K562 (cell line): ENCODE data around the gene CSF1. TPM values are rescaled to one million over a fixed set of nuclear protein-coding genes. Genes with fewer than 3 reads are reported as not detected.

Experiments
- ARID1B ChIP-seq: fragments of 450-650 bp; IDR thresholded peaks from 2 replicates; pipeline ENCODE4 v1.6.1; 2016; ENCODE audit warnings: antibody characterized with exemption, mild to moderate bottlenecking, inconsistent platforms
- ATF7 ChIP-seq: fragments of 450-650 bp; IDR thresholded peaks from 2 replicates; pipeline ENCODE4 v1.7.1; 2014; ENCODE audit warnings: mild to moderate bottlenecking, moderate library complexity
- CBX3 ChIP-seq, 2 experiments: IDR thresholded peaks; 1 replicate in 1 of 2; 2 replicates in 1 of 2; pipeline ENCODE4 v1.6.1; 2012; ENCODE audit warnings: inconsistent platforms in 2 of 2, low read length in 2 of 2, borderline replicate concordance in 1 of 2, control low read depth in 1 of 2
- GABPB1 ChIP-seq: sonication (generic); formaldehyde crosslinking; IDR thresholded peaks from 2 replicates; pipeline ENCODE4 v1.8.0; 2022; ENCODE audit warnings: mild to moderate bottlenecking, missing genetic modification reagents
- KAT2B ChIP-seq: IDR thresholded peaks from one replicate; pipeline ENCODE4 v1.6.1; 2012; ENCODE audit warnings: low read depth, mild to moderate bottlenecking, control low read depth, inconsistent platforms, low read length, moderate library complexity
- KDM1A ChIP-seq, 2 experiments: fragments of 450-650 bp; IDR thresholded peaks; 2 replicates each; pipeline ENCODE4 v1.6.1; 2016; ENCODE audit warnings: mild to moderate bottlenecking in 2 of 2
- NR2C2 ChIP-seq, 2 experiments: fragments of 200-800 bp in 1 of 2; sonication (Bioruptor generic) in 1 of 2; sonication (generic) in 1 of 2; formaldehyde crosslinking in 1 of 2; IDR thresholded peaks; 2 replicates each; pipeline versions ENCODE4 v1.6.1 to v1.8.0; 2016 to 2022; ENCODE audit warnings: mild to moderate bottlenecking in 1 of 2, missing compliant biosample characterization in 1 of 2, missing genetic modification characterization in 1 of 2, missing genetic modification reagents in 1 of 2
- POLR2AphosphoS5 ChIP-seq: IDR thresholded peaks from 2 replicates; pipeline ENCODE4 v1.6.1; 2011; ENCODE audit warnings: mild to moderate bottlenecking, low read depth, low read length, moderate library complexity; ENCODE audit not compliant: control insufficient read depth, insufficient read depth
- RBM22 ChIP-seq: fragments of 200-400 bp; formaldehyde crosslinking; IDR thresholded peaks from 2 replicates; pipeline ENCODE4 v1.6.1; 2018; ENCODE audit warnings: low read length, low read depth; ENCODE audit not compliant: poor library complexity, severe bottlenecking
- RNF2 ChIP-seq: sonication (generic); IDR thresholded peaks from 2 replicates; pipeline ENCODE4 v1.6.1; 2016
- RNF219 ChIP-seq: fragments of 250-450 bp; sonication (Bioruptor Pico); IDR thresholded peaks from 2 replicates; pipeline ENCODE4 v1.5.0; 2022; ENCODE audit warnings: mild to moderate bottlenecking
- SMAD1 ChIP-seq: fragments of 150-350 bp; IDR thresholded peaks from 2 replicates; pipeline ENCODE4 v1.6.1; 2014; ENCODE audit warnings: low read length, low read depth; ENCODE audit not compliant: partially characterized antibody
- TCF7 ChIP-seq: sonication (generic); IDR thresholded peaks from 2 replicates; pipeline ENCODE4 v1.6.1; 2016; ENCODE audit warnings: antibody characterized with exemption, borderline replicate concordance
- TEAD4 ChIP-seq, 2 experiments: sonication (generic) in 1 of 2; formaldehyde crosslinking in 1 of 2; IDR thresholded peaks; 2 replicates each; pipeline versions ENCODE4 v1.6.1 to v1.8.0; 2012 to 2022; ENCODE audit warnings: borderline replicate concordance in 1 of 2, inconsistent platforms in 1 of 2, low read length in 1 of 2, mild to moderate bottlenecking in 1 of 2, missing genetic modification reagents in 1 of 2
- TOE1 ChIP-seq, 2 experiments: fragments of 450-650 bp in 1 of 2; sonication (generic) in 1 of 2; formaldehyde crosslinking in 1 of 2; IDR thresholded peaks; 2 replicates each; pipeline versions ENCODE4 v1.7.1 to v1.8.0; 2016 to 2022; ENCODE audit warnings: borderline replicate concordance in 2 of 2, mild to moderate bottlenecking in 2 of 2, antibody characterized with exemption in 1 of 2, inconsistent platforms in 1 of 2, low read depth in 1 of 2, missing genetic modification reagents in 1 of 2, moderate library complexity in 1 of 2
- TRIM24 ChIP-seq, 2 experiments: fragments of 450-650 bp; IDR thresholded peaks; 2 replicates each; pipeline ENCODE4 v1.6.1; 2016
- ZFPM2 ChIP-seq: fragments of 250-450 bp; sonication (Bioruptor Pico); IDR thresholded peaks from 2 replicates; pipeline ENCODE4 v1.5.1; 2022; ENCODE audit warnings: mild to moderate bottlenecking
- ZMIZ1 ChIP-seq, 2 experiments: fragments of 150-350 bp in 1 of 2; IDR thresholded peaks; 2 replicates each; pipeline ENCODE4 v1.6.1; 2012 to 2016; ENCODE audit warnings: low read depth in 2 of 2, low read length in 2 of 2, mild to moderate bottlenecking in 1 of 2, moderate library complexity in 1 of 2
- polyA plus RNA-seq, 8 experiments: library from polyadenylated mRNA; depleted of rRNA in 4 of 8; stranded (reverse) in 5 of 8; unstranded in 3 of 8; fragments of >200 nt; fragmentation: Nextera tagmentation in 2 of 8; fragmentation: Illumina TruSeq in 1 of 8; extraction: Ambion mirVana in 2 of 8; extraction: Trizol in 1 of 8; gene quantifications; 2 replicates each; pipeline versions ENCODE4 v1.2.1 to v1.2.3, GENCODE V29; 2011 to 2014; ENCODE audit warnings: inconsistent platforms in 1 of 8, missing spikeins in 1 of 8
- total RNA-seq, 7 experiments: library from RNA; depleted of rRNA in 6 of 7; stranded (reverse); fragments of >200 nt in 6 of 7; fragmentation: Illumina TruSeq in 2 of 7; extraction: Trizol in 2 of 7; gene quantifications; 2 replicates each; pipeline versions ENCODE4 v1.2.1 to v1.2.3, GENCODE V29; 2011 to 2021; ENCODE audit warnings: low replicate concordance in 1 of 7

The CSF1 gene
- total and polyA plus RNA-seq, 9 of the 15 experiments (the other 6 are each of a cell fraction or from before 2014, with no cell fraction given): 0.18 to 11.8 (median 2.8) TPM

GRCh38 chr1:109889094-109889493, 21.6 kb upstream of the CSF1 start (continued):
- no peak for TF ChIP-seq GABPB1 (CRISPR knock-in tag)
- no peak for TF ChIP-seq NR2C2 (CRISPR knock-in tag; IDR thresholded peaks at IDR 0.05)
- no peak for TF ChIP-seq NR2C2 (tag; IDR thresholded peaks at IDR 0.05)
- TF ChIP-seq TEAD4 (IDR thresholded peaks at IDR 0.05; ENCODE audit: low read length): peak; percentile 61; the same call in 1 of the 2 replicates
- no peak for TF ChIP-seq TEAD4 (CRISPR knock-in tag; IDR thresholded peaks at IDR 0.05; ENCODE audit: borderline replicate concordance)
- TF ChIP-seq ZFPM2 (CRISPR knock-in tag): no peak
- TF ChIP-seq ARID1B: peak; percentile 87
- TF ChIP-seq POLR2AphosphoS5: peak; percentile 54
- TF ChIP-seq ZMIZ1 (IDR thresholded peaks at IDR 0.05; ENCODE audit: low read depth in 2 of 2, low read length in 2 of 2): no peak
- no peak for TF ChIP-seq RNF2
- TF ChIP-seq SMAD1: no peak
- peak; percentile 44; the same call in 1 of the 2 replicates for TF ChIP-seq ATF7
- TF ChIP-seq RBM22: no peak
- TF ChIP-seq TOE1 (IDR thresholded peaks at IDR 0.05; ENCODE audit: borderline replicate concordance): no peak
- TF ChIP-seq TOE1 (CRISPR knock-in tag; IDR thresholded peaks at IDR 0.05; ENCODE audit: borderline replicate concordance, low read depth): no peak
- peak in 1 of 2 experiments; percentile 37; a peak in 2 of 4 replicates for TF ChIP-seq TRIM24 (IDR thresholded peaks at IDR 0.05)
- TF ChIP-seq CBX3 (IDR thresholded peaks at IDR 0.05; ENCODE audit: borderline replicate concordance in 1 of 2, low read length in 2 of 2): no peak
- no peak for TF ChIP-seq RNF219 (CRISPR knock-in tag)
- peak; percentile 75 to 83 for TF ChIP-seq KDM1A (IDR thresholded peaks at IDR 0.05)
- no peak for TF ChIP-seq KAT2B
- TF ChIP-seq TCF7: no peak
